Activated CD4-positive, alpha-beta T cell treated with anti-CD3 and anti-CD28 coated beads, Interleukin-2, amount 10 ng/mL, durations not matched to agents 7 days and 5 days (primary cell): ENCODE results near the gene PCDH9. TPM values are rescaled to one million over a fixed set of nuclear protein-coding genes. Genes with fewer than 3 reads are reported as not detected.

ENCODE experiments used
- CTCF ChIA-PET: fragments of 350-600 bp; sonication (Branson Sonifier 250); formaldehyde crosslinking; loops from one replicate; lab custom pipeline; 2021; ENCODE audit warnings: antibody characterized with exemption; lab: Charles Lee
- POLR2A ChIA-PET: fragments of 350-600 bp; sonication (Branson Sonifier 250); formaldehyde crosslinking; loops from one replicate; lab custom pipeline; 2021; ENCODE audit warnings: antibody characterized with exemption; lab: Charles Lee
- DNase-seq: peaks from one replicate; pipeline ENCODE4 v3.0.0-alpha.2; 2020
- H3K27ac Mint-ChIP-seq: one replicate; pipeline ENCODE4 v1.8.0; 2021; ENCODE audit warnings: mild to moderate bottlenecking, moderate library complexity, mixed read lengths
- H3K27me3 Mint-ChIP-seq: one replicate; pipeline ENCODE4 v1.8.0; 2021; ENCODE audit warnings: mixed read lengths
- H3K36me3 Mint-ChIP-seq: one replicate; pipeline ENCODE4 v1.8.0; 2021; ENCODE audit warnings: low read depth, mixed read lengths
- H3K4me1 Mint-ChIP-seq: one replicate; pipeline ENCODE4 v1.8.0; 2021; ENCODE audit warnings: mixed read lengths
- H3K4me3 Mint-ChIP-seq: one replicate; pipeline ENCODE4 v1.8.0; 2021; ENCODE audit warnings: mild to moderate bottlenecking, moderate library complexity, mixed read lengths
- H3K9me3 Mint-ChIP-seq: one replicate; pipeline ENCODE4 v1.8.0; 2021; ENCODE audit warnings: mixed read lengths
- total RNA-seq, 2 experiments: library from RNA; stranded (reverse); gene quantifications; one replicate each; pipeline ENCODE4 v1.2.3, GENCODE V29; 2021

Gene PCDH9
- total RNA-seq, 2 experiments from 2014 or later = 0.25 to 0.30 TPM

- H3K36me3 Mint-ChIP-seq = no peaks in the 10 kb centered on the region
- DNase-seq = no peak
- no peaks in the 10 kb centered on the region for H3K27me3 Mint-ChIP-seq
- ChIA-PET POLR2A (no interaction called here), CTCF (no interaction called here)
- no peak overlapping the region for H3K4me3 Mint-ChIP-seq
- H3K4me1 Mint-ChIP-seq = no peaks in the 10 kb centered on the region
- no peak overlapping the region for H3K27ac Mint-ChIP-seq
- H3K9me3 Mint-ChIP-seq = no peaks in the 10 kb centered on the region
Observed at GRCh38 chr13:66612983-66613382, 617.2 kb downstream of the PCDH9 start.

- Mint-ChIP-seq H3K4me3 (no peak overlapping the region), H3K4me1 (no peaks in the 10 kb centered on the region), H3K36me3 (no peaks in the 10 kb centered on the region), H3K27me3 (no peaks in the 10 kb centered on the region), H3K27ac (no peak overlapping the region), H3K9me3 (no peaks in the 10 kb centered on the region)
- CTCF ChIA-PET = no interaction called here
- POLR2A ChIA-PET = interaction anchor here (0.6 kb wide), 1 partner anchor 285 kb away, joined by 3 read pairs; no protein-coding TSS in a partner anchor
- DNase-seq = no peak
Observed at GRCh38 chr13:66586489-66586888, 643.6 kb downstream of the PCDH9 start.

- Mint-ChIP-seq H3K4me3 (no peak overlapping the region), H3K4me1 (no peaks in the 10 kb centered on the region), H3K9me3 (no peaks in the 10 kb centered on the region), H3K36me3 (no peaks in the 10 kb centered on the region), H3K27ac (no peak overlapping the region), H3K27me3 (no peaks in the 10 kb centered on the region)
- ChIA-PET POLR2A (interaction anchor here (0.6 kb wide), 1 partner anchor 286 kb away, joined by 3 read pairs; no protein-coding TSS in a partner anchor), CTCF (no interaction called here)
- DNase-seq = no peak
Observed at GRCh38 chr13:66585669-66586203, 644.4 kb downstream of the PCDH9 start.

- POLR2A ChIA-PET = no interaction called here
- no peaks in the 10 kb centered on the region for H3K36me3 Mint-ChIP-seq
- H3K27ac Mint-ChIP-seq = no peak overlapping the region
- CTCF ChIA-PET = no interaction called here
- DNase-seq = no peak
- no peaks in the 10 kb centered on the region for H3K9me3 Mint-ChIP-seq
- H3K27me3 Mint-ChIP-seq = no peaks in the 10 kb centered on the region
- H3K4me3 Mint-ChIP-seq = no peak overlapping the region
- H3K4me1 Mint-ChIP-seq = no peaks in the 10 kb centered on the region
Observed at GRCh38 chr13:66581675-66582074, 648.5 kb downstream of the PCDH9 start.

- H3K9me3 Mint-ChIP-seq = no peaks in the 10 kb centered on the region
- ChIA-PET POLR2A (no interaction called here), CTCF (interaction anchor here (0.6 kb wide), 1 partner anchor 66 kb away, joined by 3 read pairs; no protein-coding TSS in a partner anchor)
- no peaks in the 10 kb centered on the region for H3K4me1 Mint-ChIP-seq
- H3K36me3 Mint-ChIP-seq = no peaks in the 10 kb centered on the region
- no peaks in the 10 kb centered on the region for H3K27me3 Mint-ChIP-seq
- no peak overlapping the region for H3K4me3 Mint-ChIP-seq
- no peak for DNase-seq
- no peak overlapping the region for H3K27ac Mint-ChIP-seq
Observed at GRCh38 chr13:66578305-66578704, 651.8 kb downstream of the PCDH9 start.

GRCh38 chr13:66577358-66577757, 652.8 kb downstream of the PCDH9 start:
- POLR2A ChIA-PET = no interaction called here
- Mint-ChIP-seq H3K9me3 (no peaks in the 10 kb centered on the region), H3K4me3 (no peak overlapping the region), H3K36me3 (no peaks in the 10 kb centered on the region), H3K27me3 (no peaks in the 10 kb centered on the region), H3K4me1 (no peaks in the 10 kb centered on the region), H3K27ac (no peak overlapping the region)
- CTCF ChIA-PET = no interaction called here
- DNase-seq = no peak

GRCh38 chr13:66576381-66576780, 653.8 kb downstream of the PCDH9 start:
- no peaks in the 10 kb centered on the region for H3K9me3 Mint-ChIP-seq
- no peak overlapping the region for H3K4me3 Mint-ChIP-seq
- no peaks in the 10 kb centered on the region for H3K4me1 Mint-ChIP-seq
- ChIA-PET CTCF (no interaction called here), POLR2A (no interaction called here)
- H3K27ac Mint-ChIP-seq = no peak overlapping the region
- no peaks in the 10 kb centered on the region for H3K27me3 Mint-ChIP-seq
- H3K36me3 Mint-ChIP-seq = no peaks in the 10 kb centered on the region
- DNase-seq = no peak

GRCh38 chr13:66574606-66575005, 655.5 kb downstream of the PCDH9 start:
- Mint-ChIP-seq H3K36me3 (no peaks in the 10 kb centered on the region), H3K9me3 (no peaks in the 10 kb centered on the region), H3K27ac (no peak overlapping the region), H3K4me3 (no peak overlapping the region), H3K4me1 (no peaks in the 10 kb centered on the region), H3K27me3 (no peaks in the 10 kb centered on the region)
- DNase-seq = no peak
- POLR2A ChIA-PET = no interaction called here
- CTCF ChIA-PET = no interaction called here

GRCh38 chr13:66567899-66568612, 662.1 kb downstream of the PCDH9 start:
- H3K4me1 Mint-ChIP-seq = no peaks in the 10 kb centered on the region
- no peak for DNase-seq
- no peak overlapping the region for H3K4me3 Mint-ChIP-seq
- H3K27ac Mint-ChIP-seq = no peak overlapping the region
- H3K9me3 Mint-ChIP-seq = no peaks in the 10 kb centered on the region
- ChIA-PET CTCF (no interaction called here), POLR2A (no interaction called here)
- no peaks in the 10 kb centered on the region for H3K27me3 Mint-ChIP-seq
- no peaks in the 10 kb centered on the region for H3K36me3 Mint-ChIP-seq

GRCh38 chr13:66565279-66565678, 664.9 kb downstream of the PCDH9 start:
- H3K4me3 Mint-ChIP-seq = no peak overlapping the region
- peaks cover 2% of the 10 kb centered on the region for H3K9me3 Mint-ChIP-seq
- POLR2A ChIA-PET = no interaction called here
- H3K4me1 Mint-ChIP-seq = no peaks in the 10 kb centered on the region
- CTCF ChIA-PET = no interaction called here
- no peaks in the 10 kb centered on the region for H3K27me3 Mint-ChIP-seq
- H3K27ac Mint-ChIP-seq = no peak overlapping the region
- no peak for DNase-seq
- no peaks in the 10 kb centered on the region for H3K36me3 Mint-ChIP-seq

GRCh38 chr13:66563076-66563475, 667.1 kb downstream of the PCDH9 start:
- Mint-ChIP-seq H3K4me3 (no peak overlapping the region), H3K4me1 (no peaks in the 10 kb centered on the region), H3K36me3 (no peaks in the 10 kb centered on the region), H3K9me3 (peaks cover 2% of the 10 kb centered on the region), H3K27ac (no peak overlapping the region), H3K27me3 (no peaks in the 10 kb centered on the region)
- POLR2A ChIA-PET = no interaction called here
- CTCF ChIA-PET = no interaction called here
- DNase-seq = no peak

GRCh38 chr13:66562054-66562453, 668.1 kb downstream of the PCDH9 start:
- DNase-seq = no peak
- no peak overlapping the region for H3K27ac Mint-ChIP-seq
- no peaks in the 10 kb centered on the region for H3K27me3 Mint-ChIP-seq
- H3K4me3 Mint-ChIP-seq = no peak overlapping the region
- H3K36me3 Mint-ChIP-seq = no peaks in the 10 kb centered on the region
- peaks cover 2% of the 10 kb centered on the region for H3K9me3 Mint-ChIP-seq
- CTCF ChIA-PET = interaction anchor here (1.0 kb wide), 1 partner anchor 26 kb away, joined by 4 read pairs; no protein-coding TSS in a partner anchor
- H3K4me1 Mint-ChIP-seq = no peaks in the 10 kb centered on the region
- POLR2A ChIA-PET = no interaction called here

- Mint-ChIP-seq H3K9me3 (peaks cover 2% of the 10 kb centered on the region), H3K27me3 (no peaks in the 10 kb centered on the region), H3K27ac (no peak overlapping the region), H3K4me1 (no peaks in the 10 kb centered on the region), H3K36me3 (no peaks in the 10 kb centered on the region), H3K4me3 (no peak overlapping the region)
- ChIA-PET CTCF (no interaction called here), POLR2A (no interaction called here)
- DNase-seq = no peak
Observed at GRCh38 chr13:66560991-66561390, 669.1 kb downstream of the PCDH9 start.
